Fibroblast of skin of right quadriceps (primary cell): ENCODE data around the gene BTNL8.
"Not testable (repeated sequence)": the region's sequence is repeated elsewhere in the genome, so short reads cannot be mapped to it uniquely, and the experiment has no call there.

Experiments
- DNase-seq: peaks from one replicate; pipeline ENCODE4 v3.0.0-alpha.2; 2013

BTNL8 gene

DNA sequence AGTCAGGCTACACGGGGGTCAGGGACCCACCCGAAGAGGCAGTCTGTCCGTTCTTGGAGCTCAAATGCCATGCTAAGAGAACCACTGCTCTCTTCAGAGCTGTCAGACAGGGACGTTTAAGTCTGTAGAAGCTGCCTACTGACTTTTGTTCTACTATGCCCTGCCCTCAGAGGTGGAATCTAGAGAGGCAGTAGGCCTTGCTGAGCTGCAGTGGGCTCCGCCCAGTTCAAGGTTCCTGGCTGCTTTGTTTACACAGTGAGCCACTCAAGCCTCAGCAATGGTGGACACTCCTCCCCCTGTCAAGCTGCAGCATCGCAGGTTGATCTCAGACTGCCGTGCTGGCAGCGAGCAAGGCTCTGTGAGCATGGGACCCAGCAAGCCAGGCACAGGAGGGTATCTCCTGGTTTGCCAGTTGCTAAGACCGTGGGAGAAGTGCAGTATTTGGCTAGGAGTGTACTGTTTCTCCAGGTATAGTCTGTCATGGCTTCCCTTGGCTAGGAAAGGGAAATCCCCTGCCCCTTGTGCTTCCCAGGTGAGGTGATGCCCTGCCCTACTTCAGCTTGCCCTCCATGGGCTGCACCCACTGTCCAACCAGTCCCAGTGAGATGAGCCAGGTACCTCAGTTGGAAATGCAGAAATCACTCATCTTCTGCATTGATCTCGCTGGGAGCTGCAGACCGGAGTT is 13.0 kb upstream of the BTNL8 start:
- DNase-seq = not testable (repeated sequence)

DNA sequence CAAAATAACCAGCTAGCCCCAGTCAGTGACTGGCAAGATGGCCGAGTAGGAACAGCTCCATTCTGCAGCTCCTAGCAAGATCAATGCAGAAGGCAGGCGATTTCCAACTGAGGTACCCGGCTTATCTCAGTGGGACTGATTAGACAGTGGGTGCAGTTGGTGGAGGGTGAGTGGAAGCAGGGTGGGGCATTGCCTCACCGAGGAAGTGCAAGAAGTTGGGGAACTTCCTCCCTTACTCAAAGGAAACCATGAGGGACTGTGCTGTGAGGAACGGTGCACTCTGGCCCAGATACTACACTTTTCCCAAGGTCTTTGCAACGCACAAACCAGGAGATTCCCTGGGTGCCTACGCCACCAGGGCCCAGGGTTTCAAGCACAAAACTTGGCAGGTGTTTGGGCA is 9.6 kb upstream of the BTNL8 start:
- DNase-seq = no peak

DNA sequence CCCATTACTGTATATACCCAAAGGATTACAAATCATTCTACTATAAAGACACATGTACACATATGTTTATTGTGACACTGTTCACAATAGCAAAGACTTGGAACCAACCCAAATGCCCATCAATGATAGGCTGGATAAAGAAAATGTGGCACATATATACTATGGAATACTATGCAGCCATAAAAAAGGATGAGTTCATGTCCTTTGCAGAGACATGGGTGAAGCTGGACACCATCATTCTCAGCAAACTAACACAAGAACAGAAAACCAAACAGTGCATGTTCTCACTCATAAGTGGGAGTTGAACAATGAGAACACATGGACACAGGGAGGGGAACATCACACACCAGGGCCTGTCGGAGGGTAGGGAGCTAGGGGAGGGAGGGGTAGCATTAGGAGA is 3.6 kb upstream of the BTNL8 start:
- DNase-seq = not testable (repeated sequence)

DNA sequence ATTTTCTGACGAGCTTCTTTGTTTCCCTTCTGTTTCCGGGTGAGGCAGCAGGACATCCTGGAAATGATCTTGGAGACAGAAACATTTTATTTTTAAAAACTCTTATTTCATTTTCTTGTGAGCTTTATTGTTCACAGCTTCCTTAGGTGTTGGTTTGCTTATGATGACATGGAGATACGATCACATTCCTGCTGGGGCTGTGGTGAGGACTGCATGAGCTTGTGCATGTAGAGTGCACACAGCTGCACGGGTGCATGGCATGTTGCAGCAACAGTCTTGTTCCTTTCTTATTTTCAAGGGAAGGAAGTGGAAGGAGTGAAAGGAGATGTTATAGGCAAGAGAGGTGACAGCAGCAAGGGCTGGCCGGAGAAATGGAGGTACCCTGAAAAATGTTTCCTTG is 1.2 kb downstream of the BTNL8 start:
- DNase-seq = no peak

DNA sequence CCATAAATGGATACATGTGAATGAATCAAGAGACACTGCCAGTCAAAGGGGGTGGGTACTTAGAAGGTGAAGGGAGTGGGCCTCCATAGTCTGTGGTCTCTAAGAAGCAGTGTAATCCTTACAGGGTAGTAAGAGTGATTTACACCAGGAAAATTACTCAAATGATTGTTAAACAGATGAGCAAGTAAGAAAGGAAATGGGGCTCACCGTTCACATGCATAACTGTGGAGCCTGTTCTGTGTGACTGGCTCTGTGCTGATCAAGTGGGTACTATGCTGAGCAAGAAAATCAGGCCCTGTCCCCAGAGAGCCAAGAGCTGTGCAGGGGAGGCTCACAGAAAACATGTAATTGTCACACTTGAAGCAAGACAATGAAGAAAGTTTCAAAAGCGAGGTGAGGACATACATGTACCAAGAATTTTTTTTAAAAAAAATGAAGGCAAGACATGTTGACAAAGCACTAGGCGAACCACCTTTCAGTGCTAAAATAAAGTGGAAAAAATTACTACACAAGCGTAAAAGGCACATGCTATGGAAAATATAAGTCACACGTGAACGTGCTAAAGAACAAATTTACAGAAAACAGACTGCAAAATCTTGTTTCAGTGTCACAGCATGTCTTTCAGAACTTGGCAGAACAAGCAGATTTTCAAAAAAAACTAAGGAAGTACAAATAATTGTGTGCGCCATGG is 2.5 kb downstream of the BTNL8 start:
- no peak for DNase-seq

DNA sequence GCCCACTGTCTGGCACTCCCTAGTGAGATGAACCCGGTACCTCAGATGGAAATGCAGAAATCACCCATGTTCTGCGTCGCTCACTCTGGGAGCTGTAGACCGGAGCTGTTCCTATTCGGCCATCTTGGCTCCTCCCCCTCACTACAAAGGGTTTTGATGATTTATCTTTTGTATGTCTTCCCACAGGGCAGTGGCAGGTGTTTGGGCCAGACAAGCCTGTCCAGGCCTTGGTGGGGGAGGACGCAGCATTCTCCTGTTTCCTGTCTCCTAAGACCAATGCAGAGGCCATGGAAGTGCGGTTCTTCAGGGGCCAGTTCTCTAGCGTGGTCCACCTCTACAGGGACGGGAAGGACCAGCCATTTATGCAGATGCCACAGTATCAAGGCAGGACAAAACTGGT is 9.4 kb downstream of the BTNL8 start:
- no peak for DNase-seq

DNA sequence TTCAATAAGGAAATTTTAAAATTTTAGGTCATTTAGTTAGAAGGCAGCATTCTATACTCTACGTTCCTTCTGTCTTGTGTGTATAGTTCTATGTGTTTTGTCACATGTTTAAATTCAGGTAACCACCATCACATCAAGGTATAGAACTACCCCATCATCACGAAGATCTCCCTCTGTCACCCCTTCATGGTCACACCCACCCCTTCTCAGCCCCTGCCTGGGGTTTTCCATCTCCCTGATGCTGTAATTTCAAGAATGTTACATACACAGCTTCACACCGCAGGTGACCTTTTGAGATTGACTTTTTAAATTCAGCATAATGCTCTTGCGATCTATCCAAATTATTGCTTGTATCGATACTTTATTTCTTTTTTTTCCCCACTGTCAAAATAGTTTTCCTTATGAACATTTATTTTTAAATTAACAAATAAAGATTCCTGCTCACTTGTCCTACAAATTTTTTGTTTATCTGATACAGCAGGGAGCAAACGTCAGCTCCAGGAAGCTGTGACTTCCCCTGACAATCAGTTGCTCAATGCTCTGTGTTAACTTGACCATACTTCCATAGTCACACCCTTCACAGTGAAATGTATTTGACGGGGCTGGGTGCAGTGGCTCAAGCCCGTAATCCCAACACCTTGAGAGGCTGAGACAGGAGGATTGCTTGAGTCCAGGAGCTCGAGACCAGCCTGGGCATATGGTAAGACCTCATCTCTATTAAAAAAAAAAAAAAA is 10.2 kb downstream of the BTNL8 start:
- DNase-seq = no peak

DNA sequence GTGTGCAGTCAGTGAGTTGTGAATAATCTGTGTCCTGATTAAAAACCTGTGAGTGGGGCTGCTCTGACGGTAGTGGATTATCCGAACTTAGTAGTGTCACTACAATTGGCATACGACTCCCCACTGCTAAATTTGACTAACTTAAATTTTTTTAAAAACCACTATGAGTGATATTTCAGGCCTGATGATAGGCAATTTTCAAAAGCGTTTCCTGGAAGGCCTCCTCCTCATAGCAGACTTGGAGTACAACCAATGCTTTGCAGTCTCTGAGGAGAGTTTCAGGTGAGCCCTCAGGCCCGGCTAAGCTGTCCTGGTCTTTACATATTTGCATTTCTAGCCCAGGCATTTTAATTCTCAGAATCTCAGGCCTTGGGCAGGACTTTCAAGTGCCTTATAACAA is 10.8 kb downstream of the BTNL8 start:
- no peak for DNase-seq

DNA sequence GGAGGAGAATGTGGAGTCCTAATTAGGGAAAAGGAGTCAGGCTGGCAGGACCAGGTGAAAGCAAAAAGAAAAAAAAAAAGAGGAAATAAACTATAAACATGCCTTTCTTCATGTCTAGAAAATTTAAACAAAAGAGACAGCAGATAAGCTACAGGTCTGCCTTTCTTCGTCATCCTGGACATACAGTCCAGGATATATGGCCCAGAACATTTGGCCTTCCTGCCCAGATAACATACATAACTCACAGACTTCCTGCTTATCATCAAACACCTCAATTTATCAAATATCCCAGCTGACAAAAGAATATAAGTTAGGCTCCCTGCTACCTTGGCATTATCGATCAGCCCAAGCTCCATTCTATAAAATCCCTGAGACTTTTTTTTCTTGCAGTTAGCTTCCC is 11.2 kb downstream of the BTNL8 start:
- no peak for DNase-seq

DNA sequence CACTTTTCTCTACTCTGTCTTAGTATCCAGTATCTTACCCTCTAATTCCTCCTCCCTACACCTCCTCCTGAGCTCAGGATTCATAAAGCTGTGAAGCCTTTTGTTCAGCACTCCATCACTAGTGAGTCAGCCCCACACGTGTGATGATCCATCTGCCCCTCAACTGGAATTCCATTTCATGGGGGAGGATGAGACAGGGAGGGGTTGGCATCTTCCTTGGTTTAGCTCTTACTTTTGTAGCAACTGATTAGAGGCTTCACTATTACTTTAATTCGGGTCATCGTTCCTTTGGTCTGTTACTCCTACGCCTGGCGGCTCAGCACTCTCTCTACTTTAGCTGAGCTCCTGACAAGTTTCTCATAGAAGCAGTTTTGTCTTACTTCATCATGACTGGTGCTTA is 11.8 kb downstream of the BTNL8 start:
- DNase-seq = no peak

DNA sequence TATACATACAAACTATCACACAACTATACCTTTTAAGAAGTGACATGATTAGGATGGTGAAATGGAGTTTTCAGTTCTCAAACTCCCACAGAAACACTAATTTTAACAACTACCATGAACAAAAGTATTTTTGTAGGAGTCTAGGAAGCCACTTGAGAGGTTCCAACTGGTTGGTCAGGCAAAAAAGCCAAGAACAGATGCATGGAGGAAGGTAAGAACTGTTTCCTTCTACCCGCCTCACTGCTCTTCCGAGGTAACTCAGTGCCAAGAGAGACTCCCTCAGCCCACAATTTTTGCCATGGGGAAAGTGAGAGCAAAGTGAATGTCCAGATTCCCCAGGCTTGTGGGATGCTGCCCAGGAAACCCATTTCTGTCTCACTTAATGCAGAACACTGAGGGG is 15.7 kb downstream of the BTNL8 start:
- no peak for DNase-seq

DNA sequence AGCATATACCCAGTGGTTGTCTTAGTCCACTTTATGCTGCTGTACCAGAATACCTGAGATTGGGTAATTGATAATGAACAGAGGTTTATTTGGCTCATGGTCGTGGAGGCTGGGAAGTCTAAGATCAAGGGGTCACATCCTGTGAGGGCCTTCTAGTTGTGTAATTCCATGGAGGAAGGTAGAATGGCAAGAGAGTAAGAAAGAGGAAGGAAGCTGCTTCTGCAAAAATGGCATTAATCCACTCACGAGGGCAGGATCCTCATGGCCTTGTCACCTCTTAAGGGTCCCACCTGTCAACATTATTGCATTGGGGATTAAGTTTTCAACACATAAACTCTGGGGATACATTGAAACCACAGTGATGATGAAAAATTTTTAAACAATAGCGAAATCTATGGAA is 17.0 kb downstream of the BTNL8 start:
- DNase-seq = no peak

DNA sequence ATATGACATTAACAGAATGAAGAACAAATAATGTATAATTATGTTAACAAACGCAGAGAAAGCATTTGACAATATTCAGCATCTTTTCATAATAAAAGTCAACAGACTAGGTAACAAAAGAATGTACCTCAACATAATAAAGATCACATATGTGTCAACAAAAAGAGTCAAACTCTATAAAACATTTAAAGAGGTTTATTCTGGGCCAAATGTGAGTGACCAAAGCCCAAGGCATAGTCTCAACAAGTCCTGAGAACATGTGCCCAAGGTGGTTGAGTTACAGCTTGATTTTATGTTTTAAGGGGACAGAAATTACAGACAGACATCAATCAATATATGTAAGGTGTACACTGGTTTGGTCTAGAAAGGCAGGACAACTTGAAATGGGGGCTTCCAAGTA is 19.4 kb downstream of the BTNL8 start:
- DNase-seq = no peak

DNA sequence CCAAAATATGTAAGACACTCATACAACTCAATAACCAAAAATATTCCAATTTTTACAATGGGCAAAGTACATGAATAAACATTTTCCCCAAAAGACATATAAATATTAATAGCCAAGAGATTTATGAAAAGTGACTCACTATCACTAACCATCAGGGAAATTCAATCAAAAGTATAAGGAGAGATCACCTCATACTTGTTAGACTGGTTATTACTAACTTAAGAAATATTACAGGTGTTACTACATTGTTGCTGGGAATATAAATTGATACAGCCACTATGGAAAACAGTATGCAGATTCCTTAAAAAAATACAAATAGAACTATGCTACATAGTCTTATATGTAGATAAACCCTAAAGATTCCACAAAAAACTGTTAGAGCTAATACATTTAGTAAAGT is 21.8 kb downstream of the BTNL8 start:
- DNase-seq = no peak

DNA sequence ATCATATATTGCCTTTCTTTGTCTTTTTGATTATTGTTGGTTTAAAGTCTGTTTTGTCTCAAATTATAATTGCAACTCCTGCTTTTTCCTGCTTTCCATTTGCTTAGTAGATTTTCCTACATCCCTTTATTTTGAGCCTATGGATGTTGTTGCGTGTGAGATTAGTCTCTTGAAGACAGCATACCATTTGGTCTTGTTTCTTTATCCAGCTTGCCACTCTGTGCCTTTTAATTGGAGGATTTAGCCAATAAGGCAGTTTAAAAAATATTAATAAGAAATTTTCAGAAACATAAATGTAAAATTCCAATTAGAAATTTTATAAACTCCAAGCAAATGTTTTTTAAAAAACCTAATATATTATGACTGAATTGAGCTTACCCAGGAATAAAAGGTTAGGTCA is 24.0 kb downstream of the BTNL8 start:
- DNase-seq = no peak

DNA sequence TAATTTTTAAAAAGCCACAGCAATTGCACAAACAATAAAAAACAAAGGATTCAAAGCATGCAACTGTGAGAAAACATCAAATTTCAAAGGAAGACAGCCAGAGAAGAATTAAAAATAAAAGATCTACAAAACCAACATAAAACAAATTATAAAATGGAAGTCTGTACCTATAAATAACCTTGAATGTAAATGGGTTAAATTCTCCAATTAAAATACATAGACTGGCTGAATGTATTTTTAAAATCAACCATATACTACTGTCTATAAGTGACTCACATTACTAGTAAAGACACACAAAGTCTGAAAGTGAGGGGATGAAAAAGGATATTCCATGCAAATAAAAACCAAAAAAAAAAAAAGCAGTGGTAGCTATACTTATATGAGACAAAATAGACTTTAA is 33.7 kb downstream of the BTNL8 start:
- no peak for DNase-seq

DNA sequence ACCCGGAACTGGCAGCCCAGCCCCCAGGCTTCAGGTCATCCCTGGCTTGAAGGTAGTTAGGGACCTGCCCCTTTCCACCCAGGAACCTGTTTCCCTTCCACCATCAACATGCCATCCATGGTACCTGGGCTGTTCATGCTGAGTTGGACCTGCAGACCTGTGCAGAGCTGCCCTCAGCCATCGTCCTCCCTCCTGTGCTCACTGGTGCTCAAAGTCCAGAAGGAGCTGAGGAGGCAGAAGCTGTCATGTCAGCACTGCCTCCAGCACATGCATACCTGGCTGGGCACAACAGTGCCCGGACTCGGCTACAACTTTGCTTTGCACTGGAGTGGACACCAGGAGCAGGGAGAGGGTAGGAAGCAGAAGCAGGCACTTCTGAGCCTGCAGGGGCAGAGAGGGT is 36.2 kb downstream of the BTNL8 start:
- DNase-seq = no peak

DNA sequence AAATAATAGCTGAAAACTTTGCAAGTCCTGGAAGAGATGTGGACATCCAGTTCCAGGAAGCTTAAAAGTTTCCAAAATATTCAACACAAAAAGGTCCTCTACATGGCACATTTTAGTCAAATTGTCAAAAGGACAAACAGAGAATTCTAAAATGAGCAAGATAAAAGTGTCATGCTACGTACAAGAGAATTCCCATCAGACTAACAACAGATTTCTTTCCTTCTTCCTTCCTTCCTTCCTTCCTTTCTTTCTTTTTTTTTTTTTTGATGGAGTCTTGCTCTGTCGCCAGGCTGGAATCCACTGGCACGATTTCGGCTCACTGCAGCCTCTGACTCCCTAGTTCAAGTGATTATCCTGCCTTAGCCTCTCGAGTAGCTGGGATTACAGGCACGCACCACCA is 39.3 kb downstream of the BTNL8 start:
- DNase-seq = no peak

DNA sequence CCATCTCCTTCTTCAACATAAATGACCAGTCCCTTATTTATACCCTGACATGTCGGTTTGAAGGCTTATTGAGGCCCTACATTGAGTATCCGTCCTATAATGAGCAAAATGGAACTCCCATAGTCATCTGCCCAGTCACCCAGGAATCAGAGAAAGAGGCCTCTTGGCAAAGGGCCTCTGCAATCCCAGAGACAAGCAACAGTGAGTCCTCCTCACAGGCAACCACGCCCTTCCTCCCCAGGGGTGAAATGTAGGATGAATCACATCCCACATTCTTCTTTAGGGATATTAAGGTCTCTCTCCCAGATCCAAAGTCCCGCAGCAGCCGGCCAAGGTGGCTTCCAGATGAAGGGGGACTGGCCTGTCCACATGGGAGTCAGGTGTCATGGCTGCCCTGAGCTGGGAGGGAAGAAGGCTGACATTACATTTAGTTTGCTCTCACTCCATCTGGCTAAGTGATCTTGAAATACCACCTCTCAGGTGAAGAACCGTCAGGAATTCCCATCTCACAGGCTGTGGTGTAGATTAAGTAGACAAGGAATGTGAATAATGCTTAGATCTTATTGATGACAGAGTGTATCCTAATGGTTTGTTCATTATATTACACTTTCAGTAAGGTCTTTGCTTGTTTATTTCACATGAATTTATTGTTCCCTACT is 51.5 kb downstream of the BTNL8 start:
- no peak for DNase-seq

DNA sequence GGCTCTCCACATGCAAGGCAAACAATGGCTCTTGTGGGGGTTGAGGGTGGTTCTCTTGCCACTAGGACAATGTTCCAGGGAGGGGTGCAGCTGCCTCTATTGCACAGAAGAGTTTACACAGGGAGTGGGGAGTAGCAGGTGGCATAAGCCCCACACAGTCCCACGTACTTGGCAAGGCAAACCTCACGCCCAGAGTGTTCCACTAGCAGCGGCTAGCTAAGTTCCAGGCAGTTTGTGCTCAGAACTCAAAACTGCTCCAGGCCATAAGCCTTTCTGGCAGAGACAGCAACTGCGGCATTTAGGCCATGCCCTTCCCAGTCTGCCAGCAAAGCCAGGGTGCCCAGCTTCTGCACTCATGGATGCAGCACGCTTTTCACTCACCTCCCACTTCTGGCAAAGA is 60.7 kb downstream of the BTNL8 start:
- DNase-seq = no peak

DNA sequence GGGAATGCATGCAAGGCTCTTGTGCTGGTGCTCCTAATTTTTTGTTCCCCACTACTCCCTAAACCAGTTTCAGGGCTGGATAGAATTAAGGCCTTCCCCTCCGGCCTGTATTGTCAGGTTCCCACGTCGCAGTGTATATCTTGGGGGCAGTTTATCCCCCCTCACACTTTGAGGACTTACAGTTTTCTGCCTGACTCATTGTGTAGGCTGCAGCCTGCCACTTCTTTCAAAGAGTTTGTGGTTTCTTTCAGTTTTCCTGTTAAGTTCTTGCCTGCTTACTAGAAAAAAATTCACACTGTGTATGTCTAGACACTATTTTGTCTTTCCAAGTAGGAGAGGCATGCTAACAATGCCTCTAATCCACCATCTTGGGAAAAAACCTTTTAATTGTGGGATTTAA is 61.2 kb downstream of the BTNL8 start:
- no peak for DNase-seq

DNA sequence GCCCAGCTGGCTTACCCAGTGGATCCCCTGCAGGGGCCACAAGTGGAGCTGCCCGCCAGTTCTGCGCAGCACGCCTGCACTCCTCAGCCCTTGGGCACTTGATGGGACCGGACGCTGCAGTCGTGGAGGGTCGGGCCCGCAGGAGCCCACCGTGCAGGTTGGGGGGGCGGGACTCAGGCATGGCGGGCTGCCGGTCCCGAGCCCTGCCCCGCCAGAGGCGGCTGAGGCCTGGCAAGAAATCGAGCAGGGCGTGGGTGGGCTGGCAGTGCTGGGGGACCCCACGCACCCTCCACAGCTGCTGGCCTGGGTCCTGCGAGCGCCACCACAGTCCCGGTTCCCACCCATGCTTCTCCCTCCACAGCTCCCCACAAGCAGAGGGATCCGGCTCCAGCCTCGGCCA is 70.4 kb downstream of the BTNL8 start:
- DNase-seq = no peak

DNA sequence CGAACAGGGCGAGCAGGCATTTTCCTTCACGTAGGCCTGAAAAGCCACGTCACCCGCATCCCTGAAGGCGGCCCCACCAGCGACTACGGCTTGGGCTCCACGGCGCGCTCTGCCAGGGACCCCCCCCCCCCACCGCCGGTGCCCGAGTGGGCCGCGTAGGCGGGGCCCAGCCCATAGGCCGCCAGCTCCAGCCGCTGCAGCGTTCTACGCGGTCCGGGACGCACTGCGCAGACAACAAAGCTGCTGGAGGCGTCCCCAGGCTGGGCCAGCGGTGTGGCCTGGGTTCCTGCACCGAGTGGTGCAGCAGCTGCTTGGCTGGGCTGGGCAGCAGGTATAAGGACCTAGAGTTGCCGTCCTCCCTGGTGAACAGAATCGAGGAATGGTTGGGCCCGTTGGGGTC is 71.4 kb downstream of the BTNL8 start:
- no peak for DNase-seq

DNA sequence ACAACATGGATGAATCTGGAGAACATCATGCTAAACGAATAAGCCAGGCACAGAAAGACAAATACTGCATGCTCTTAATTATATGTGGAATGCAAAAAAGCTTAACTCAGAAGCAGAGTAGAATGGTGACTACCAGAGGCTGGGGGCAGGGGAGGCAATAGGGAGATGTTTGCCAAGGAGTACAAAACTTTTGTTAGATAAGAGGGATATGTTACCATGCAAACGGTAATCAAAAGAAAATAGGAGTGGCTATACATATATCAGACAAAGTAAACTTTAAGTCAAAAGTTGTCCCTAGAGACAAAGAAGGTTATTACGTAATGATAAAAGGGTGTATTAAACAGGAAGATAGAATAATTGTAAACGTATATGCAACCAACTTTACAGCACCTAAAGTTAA is 71.9 kb downstream of the BTNL8 start:
- DNase-seq = no peak
